GM11168 (cell line): ENCODE data around the gene MRPS26.
"Not testable (repeated sequence)": the region's sequence is repeated elsewhere in the genome, so short reads cannot be mapped to it uniquely, and the experiment has no call there.

ENCODE experiments used
- in situ Hi-C: fragments of 300-500 bp; cut with MboI; formaldehyde crosslinking; loops from one replicate; pipeline ENCODE4 v1.12.0; 2022; ENCODE audit warnings: low sequenced_read_pairs; ENCODE audit not compliant: unreplicated experiment

The MRPS26 gene

DNA sequence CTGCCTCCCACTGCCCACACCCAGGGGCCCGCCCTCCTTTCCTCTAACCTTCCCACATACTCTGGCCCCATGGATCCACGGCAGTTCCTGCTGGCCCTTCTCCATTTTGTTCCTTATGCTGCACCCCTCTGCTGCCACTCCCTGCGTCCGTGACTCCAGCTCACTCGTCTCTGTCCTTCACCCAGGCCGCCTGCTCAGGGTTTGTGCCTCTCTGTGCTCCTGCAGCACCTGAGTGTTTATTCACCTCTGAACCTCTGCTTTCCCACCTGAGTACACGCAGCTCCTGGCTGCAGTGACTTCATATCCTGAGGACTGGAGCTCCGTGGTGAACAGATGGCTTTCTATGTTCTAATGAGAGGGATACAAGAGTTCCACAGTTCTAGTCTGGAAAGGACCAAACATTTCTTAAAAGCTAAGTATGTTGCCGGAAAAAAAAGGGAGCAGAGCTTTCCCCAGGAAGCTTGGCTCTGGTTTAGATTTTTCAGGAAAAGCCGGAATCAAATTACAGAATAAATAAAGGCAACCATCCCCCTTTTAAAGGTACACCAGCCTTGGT lies 3.9 kb upstream of the MRPS26 start:
- in situ Hi-C loops, result no loop called here

- in situ Hi-C loops, result no loop called here
Observed at GRCh38 chr20:3042625-3043024, 3.2 kb upstream of the MRPS26 start.

DNA sequence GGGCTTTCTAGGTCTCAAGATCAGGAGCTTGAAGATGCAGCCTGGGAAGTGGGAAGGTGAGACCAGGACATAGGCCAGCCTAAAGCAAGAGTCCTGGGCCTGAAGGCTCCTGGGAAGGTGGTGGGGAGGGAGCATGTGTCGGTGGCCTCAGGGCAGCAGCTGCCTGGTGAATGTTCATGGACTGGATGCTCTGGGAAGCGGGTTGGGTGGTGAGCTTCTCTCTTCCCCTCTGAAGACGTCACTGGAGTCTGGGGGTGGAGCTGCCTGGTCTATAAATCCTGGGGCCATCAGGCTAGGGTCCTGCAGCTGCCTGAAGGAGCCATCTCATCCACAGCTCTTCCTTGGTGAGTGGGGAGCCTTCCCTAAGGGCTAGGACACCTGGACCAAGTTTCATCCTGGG lies 2.5 kb upstream of the MRPS26 start, which contains the start of gene GNRH2:
Gene GNRH2 (plus strand): TSS at position 301 of the 400 bp plus-strand sequence. CDS start 793 bp downstream, outside the sequence.
- in situ Hi-C loops, result no loop called here

- in situ Hi-C loops, result no loop called here
Observed at GRCh38 chr20:3044336-3044965, 1.4 kb upstream of the MRPS26 start.

DNA sequence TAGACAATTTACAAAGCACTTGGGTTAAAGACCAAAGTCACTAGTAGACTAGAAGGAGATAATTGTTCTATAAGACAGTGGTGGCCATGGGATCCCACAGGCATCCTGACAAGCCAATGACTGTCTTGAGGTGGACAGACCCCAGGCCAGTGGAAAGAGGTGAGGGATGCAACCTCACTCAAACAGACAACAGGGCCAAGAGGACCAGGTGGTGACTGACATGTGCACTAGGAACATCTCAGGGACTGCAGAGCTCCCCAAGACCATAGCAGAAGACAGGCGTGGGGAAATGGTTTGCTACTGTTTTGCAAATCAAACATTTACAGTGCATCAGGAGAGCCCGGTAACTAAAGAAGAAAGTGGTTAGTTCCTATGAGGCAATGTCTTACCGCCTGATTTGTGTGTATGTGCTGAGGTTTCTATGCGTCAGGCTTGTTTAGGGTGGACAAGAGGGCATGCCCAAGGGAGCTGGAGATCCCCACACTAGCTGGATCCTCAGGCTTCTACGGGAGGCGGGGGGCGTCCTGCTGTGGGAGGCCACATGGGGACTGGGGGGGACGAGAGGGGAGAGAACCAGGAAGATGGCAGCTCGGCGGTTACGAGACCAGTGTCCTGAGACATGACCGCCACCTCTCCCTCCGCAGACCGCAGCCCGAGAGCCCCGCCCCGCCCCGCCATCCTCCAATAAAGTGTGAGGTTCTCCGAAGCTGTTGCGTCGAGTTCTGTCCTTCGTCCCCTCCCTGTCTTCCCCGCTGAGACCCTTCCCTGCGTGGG lies 623 bp upstream of the MRPS26 start:
- in situ Hi-C loops, result no loop called here

GRCh38 chr20:3046677-3047462 lies 1.0 kb downstream of the MRPS26 start:
- in situ Hi-C loops, result no loop called here

DNA sequence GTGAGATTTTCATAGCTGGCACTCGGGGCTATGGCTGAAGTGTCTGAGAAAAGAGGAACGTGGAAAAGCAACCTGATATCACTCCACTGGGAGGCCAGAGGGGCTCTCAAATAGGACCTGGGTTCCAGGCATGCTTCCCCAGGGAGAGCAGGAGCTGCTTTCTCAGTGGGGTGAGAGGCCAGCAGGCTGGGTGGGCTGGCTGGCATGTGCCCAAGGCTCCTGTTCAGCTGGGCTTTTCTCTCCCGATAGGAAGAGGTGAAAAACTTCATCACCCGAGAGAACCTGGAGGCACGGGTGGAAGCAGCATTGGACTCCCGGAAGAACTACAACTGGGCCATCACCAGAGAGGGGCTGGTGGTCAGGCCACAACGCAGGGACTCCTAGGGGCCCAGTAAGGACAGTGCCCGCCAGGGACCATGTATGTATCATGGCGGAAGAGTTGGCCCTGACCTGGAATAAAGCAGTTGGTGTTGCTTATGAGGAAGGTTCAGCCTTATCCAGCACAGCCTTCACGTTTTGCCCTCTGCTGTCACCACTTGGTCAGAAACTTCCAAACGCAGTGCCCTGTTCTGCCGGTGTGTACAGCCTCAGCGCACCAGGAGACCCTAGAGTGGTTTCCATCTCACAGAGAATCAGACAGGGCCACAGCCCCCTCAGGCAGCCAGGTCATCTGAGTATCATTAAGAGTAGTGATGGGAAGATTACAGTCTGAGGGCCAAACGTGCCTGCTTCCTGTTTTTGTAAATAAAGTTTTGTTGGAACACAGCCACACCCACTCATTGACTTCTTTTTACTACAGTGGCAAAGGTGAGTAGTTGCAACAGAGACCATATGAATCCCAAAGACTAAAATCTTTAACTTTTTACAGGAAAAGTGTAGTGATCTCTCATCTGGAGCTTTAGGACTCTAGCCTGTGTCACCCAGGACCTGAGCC lies 1.9 kb downstream of the MRPS26 start:
- in situ Hi-C loops, result no loop called here

DNA sequence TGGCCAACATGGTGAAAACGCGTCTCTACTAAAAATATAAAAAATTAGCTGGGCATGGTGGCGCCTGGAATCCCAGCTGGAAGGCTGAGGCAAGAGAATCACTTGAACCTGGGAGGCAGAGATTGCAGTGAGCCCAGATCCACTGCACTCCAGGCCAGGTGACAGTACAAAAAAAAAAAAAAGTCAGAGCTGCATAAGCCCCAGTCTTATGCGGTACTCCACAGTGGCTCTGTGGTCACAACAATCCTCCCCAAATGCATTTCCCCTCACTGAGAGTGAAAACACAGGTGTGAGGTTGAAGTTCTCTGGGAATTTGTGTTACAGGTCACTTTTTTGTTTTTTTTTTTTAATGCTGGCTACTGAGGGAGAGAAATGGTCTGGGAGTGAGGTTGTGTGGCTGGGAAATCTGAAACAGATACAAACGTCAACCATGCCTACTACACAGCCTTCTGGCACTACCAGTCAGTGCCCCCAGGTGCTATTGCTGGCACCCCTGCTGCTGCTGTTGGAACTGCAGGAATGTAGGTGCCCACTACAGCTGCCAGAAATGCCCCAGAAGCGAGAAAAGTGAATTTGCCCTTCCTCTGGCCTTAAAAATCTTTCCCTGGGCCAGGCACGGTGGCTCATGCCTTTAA lies 5.7 kb downstream of the MRPS26 start:
- in situ Hi-C loops, result no loop called here

DNA sequence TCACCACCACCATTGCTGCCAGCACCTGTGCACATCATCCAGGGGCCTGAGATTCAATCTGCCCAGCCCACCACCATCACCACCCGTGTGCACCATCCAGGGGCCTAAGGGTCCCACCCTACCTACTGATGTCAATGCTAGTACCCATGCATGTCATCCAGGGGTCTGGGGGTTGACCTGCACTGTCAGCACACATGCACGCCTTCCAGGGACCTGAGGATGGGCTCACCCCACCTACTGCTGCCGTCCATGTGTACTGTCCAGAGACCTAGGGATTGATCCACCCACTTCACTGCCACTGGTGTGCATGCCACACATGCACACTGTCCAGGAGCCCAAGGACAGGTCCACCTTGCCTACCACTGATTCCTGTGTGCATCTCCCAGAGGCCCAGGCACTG lies 13.6 kb downstream of the MRPS26 start:
- in situ Hi-C loops, result loop anchor here (5.0 kb wide), 1 partner anchor 48 kb away; no protein-coding TSS in a partner anchor

- in situ Hi-C loops, result not testable (repeated sequence)
Observed at GRCh38 chr20:3064119-3064518, 18.3 kb downstream of the MRPS26 start.

GRCh38 chr20:3067139-3068014 lies 21.5 kb downstream of the MRPS26 start:
- in situ Hi-C loops, result no loop called here

- in situ Hi-C loops, result no loop called here
Observed at GRCh38 chr20:3068075-3068474, 22.2 kb downstream of the MRPS26 start.

- in situ Hi-C loops, result no loop called here
Observed at GRCh38 chr20:3068986-3069900, 23.4 kb downstream of the MRPS26 start.

DNA sequence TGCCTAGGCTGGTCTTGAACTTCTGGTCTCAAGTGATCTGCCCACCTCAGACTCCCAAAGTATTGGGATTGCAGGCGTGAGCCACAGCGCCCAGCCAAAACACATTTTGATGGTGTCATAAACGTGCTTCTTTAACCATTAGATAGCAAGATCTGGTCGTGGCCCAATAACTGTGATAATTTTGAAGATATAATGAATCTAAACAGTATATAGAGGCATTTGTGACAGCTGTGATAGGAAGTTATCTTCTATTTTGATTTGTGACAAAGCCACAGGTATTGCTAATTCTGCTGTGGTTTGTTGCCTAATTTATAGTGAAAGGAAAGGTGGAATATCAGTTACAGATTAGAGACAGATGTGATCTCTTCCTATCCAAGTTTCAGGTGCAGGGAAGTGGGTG lies 24.9 kb downstream of the MRPS26 start:
- in situ Hi-C loops, result no loop called here

DNA sequence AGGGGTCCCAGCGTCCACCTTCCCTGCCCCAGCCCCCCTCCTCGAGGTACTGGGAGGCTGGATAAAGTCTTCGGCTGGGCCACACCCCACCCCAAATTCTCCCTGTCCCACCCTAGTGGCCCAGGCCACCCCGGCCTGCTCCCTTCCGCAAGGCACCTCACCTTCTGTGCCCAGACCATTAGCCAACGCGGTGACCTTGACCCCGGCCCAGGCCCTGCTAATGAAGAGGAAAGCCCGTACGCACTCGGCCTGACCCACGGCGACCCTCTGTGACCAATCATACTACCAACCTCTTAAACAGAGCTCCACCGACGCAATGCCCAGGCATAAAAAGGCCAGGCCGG lies 25.4 kb downstream of the MRPS26 start:
- in situ Hi-C loops, result no loop called here

- in situ Hi-C loops, result no loop called here
Observed at GRCh38 chr20:3071610-3072529, 26.0 kb downstream of the MRPS26 start, which contains the start of gene OXT. Gene OXT (plus strand): TSS chr20:3071620. CDS start chr20:3071656, 36 bp downstream.
